HepG2 (cell line): ENCODE data around the gene KIAA0040.

Experiments used
- CTCF ChIP-seq: sonication (generic); formaldehyde crosslinking; IDR thresholded peaks from 2 replicates; pipeline ENCODE4 v1.5.0; 2020; ENCODE audit warnings: mild to moderate bottlenecking, missing genetic modification reagents, moderate library complexity
- MYPOP ChIP-seq: sonication (generic); formaldehyde crosslinking; IDR thresholded peaks from 2 replicates; pipeline ENCODE4 v1.8.1; 2023; ENCODE audit warnings: mild to moderate bottlenecking, moderate library complexity, missing genetic modification reagents
- SRF ChIP-seq: IDR thresholded peaks from 2 replicates; pipeline ENCODE4 v1.6.1; 2011; ENCODE audit warnings: mild to moderate bottlenecking, low read depth, low read length, moderate library complexity
- ZKSCAN1 ChIP-seq: fragments of 150-350 bp; IDR thresholded peaks from 2 replicates; pipeline ENCODE4 v1.6.1; 2014; ENCODE audit warnings: low read length
- ZNF136 ChIP-seq: sonication (generic); formaldehyde crosslinking; IDR thresholded peaks from 2 replicates; pipeline ENCODE4 v1.8.1; 2022; ENCODE audit warnings: low read depth, mild to moderate bottlenecking, moderate library complexity, missing genetic modification reagents
- ZNF230 ChIP-seq: sonication (generic); formaldehyde crosslinking; IDR thresholded peaks from 2 replicates; pipeline ENCODE4 v1.4.0; 2020; ENCODE audit warnings: mild to moderate bottlenecking, missing genetic modification reagents
- ZNF530 ChIP-seq: sonication (generic); formaldehyde crosslinking; IDR thresholded peaks from 2 replicates; pipeline ENCODE4 v1.5.0; 2020; ENCODE audit warnings: low read depth, mild to moderate bottlenecking, missing genetic modification reagents
- TF ChIP-seq, protein P1 (sequence below): sonication (generic); formaldehyde crosslinking; IDR thresholded peaks from 2 replicates; pipeline ENCODE4 v1.8.1; 2023; ENCODE audit warnings: mild to moderate bottlenecking, inconsistent platforms, moderate library complexity, missing genetic modification reagents, borderline replicate concordance

GRCh38 chr1:175232335-175232734, 39.8 kb upstream of the KIAA0040 start:
- TF ChIP-seq ZNF530 (CRISPR knock-in tag), result no peak
- TF ChIP-seq ZKSCAN1, result no peak
- no peak for TF ChIP-seq CTCF (CRISPR knock-in tag)
- TF ChIP-seq SRF, result no peak
- TF ChIP-seq ZNF136, result no peak
- TF ChIP-seq ZNF230, result no peak
- TF ChIP-seq MYPOP, result no peak
- TF ChIP-seq, protein P1, sequence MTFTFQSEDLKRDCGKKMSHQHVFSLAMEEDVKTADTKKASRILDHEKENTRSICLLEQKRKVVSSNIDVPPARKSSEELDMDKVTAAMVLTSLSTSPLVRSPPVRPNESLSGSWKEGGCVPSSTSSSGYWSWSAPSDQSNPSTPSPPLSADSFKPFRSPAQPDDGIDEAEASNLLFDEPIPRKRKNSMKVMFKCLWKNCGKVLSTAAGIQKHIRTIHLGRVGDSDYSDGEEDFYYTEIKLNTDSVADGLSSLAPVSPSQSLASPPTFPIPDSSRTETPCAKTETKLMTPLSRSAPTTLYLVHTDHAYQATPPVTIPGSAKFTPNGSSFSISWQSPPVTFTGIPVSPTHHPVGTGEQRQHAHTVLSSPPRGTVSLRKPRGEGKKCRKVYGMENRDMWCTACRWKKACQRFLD (CRISPR knock-in tag), result no peak
